ENCODE results near the gene GIMAP6.
"Not testable (repeated sequence)": the region's sequence is repeated elsewhere in the genome, so short reads cannot be mapped to it uniquely, and the experiment has no call there.

Gene GIMAP6

GRCh38 chr7:150665089-150665748 lies 33.0 kb upstream of the GIMAP6 start:
- no peak overlapping the region for H3K56ac ChIP-seq (ENCODE audit: low read length)
- H3K23ac ChIP-seq (ENCODE audit: low read length) = no peak overlapping the region
- H3K27ac ChIP-seq (ENCODE audit: low read depth, low read length) = no peak overlapping the region
- no peak overlapping the region for H2BK120ac ChIP-seq (ENCODE audit: low read depth, low read length)
- H3K4ac ChIP-seq (ENCODE audit: low read depth, low read length) = no peak overlapping the region
- no peaks in the 10 kb centered on the region for H3K4me1 ChIP-seq (ENCODE audit: control insufficient read depth, low read depth, low read length)
- no CpG with 5 or more reads among the region's 9 CpGs for WGBS (ENCODE audit: extremely low coverage, insufficient coverage, low lambda C conversion rate)
- H4K5ac ChIP-seq (ENCODE audit: low read length) = no peak overlapping the region
- H2BK15ac ChIP-seq (replicated peaks; ENCODE audit: low read depth) = no peak overlapping the region
- no peak overlapping the region for H3K9ac ChIP-seq (ENCODE audit: low read length)
- DNase-seq = no peak
- no peaks in the 10 kb centered on the region for H3K79me1 ChIP-seq (ENCODE audit: low read length)
- H3K4me3 ChIP-seq (ENCODE audit: low read length) = no peak overlapping the region
- no peak overlapping the region for H2BK5ac ChIP-seq (ENCODE audit: low read length)
- no peak overlapping the region for H3K4me2 ChIP-seq (ENCODE audit: low read length)
- H2AK5ac ChIP-seq (ENCODE audit: low read length) = no peak overlapping the region
- H3K79me2 ChIP-seq (ENCODE audit: control insufficient read depth, insufficient read depth, low read length) = no peaks in the 10 kb centered on the region
- no peaks in the 10 kb centered on the region for H3K27me3 ChIP-seq (ENCODE audit: insufficient read depth, low read length, poor library complexity)
- H3K18ac ChIP-seq (ENCODE audit: low read length) = no peak overlapping the region
- no peaks in the 10 kb centered on the region for H3K36me3 ChIP-seq (ENCODE audit: control insufficient read depth, insufficient read depth, low read length)
- no peak overlapping the region for H4K8ac ChIP-seq (ENCODE audit: low read depth, low read length)

- Histone ChIP-seq H3K79me1 (ENCODE audit: low read length) (no peaks in the 10 kb centered on the region), H3K18ac (ENCODE audit: low read length) (no peak overlapping the region), H3K27me3 (ENCODE audit: insufficient read depth, low read length, poor library complexity) (no peaks in the 10 kb centered on the region)
These were observed 31.8 kb upstream of the GIMAP6 start for GRCh38 chr7:150663802-150664494.

GRCh38 chr7:150662821-150663220 lies 30.6 kb upstream of the GIMAP6 start:
- DNase-seq; H3K4ac ChIP-seq (ENCODE audit: low read depth, low read length); H3K27me3 ChIP-seq (ENCODE audit: insufficient read depth, low read length, poor library complexity); H3K4me1 ChIP-seq (ENCODE audit: control insufficient read depth, low read depth, low read length); H3K23ac ChIP-seq (ENCODE audit: low read length); H3K79me1 ChIP-seq (ENCODE audit: low read length); H4K5ac ChIP-seq (ENCODE audit: low read length); H2BK15ac ChIP-seq (replicated peaks; ENCODE audit: low read depth); H2BK5ac ChIP-seq (ENCODE audit: low read length); H3K36me3 ChIP-seq (ENCODE audit: control insufficient read depth, insufficient read depth, low read length); H3K56ac ChIP-seq (ENCODE audit: low read length); H3K79me2 ChIP-seq (ENCODE audit: control insufficient read depth, insufficient read depth, low read length); H2AK5ac ChIP-seq (ENCODE audit: low read length); H3K4me2 ChIP-seq (ENCODE audit: low read length); H3K9ac ChIP-seq (ENCODE audit: low read length); H3K18ac ChIP-seq (ENCODE audit: low read length); H2BK120ac ChIP-seq (ENCODE audit: low read depth, low read length); H3K27ac ChIP-seq (ENCODE audit: low read depth, low read length); H3K4me3 ChIP-seq (ENCODE audit: low read length); H4K8ac ChIP-seq (ENCODE audit: low read depth, low read length): not testable (repeated sequence)

More at GRCh38 chr7:150663802-150664494, 31.8 kb upstream of the GIMAP6 start:
- Histone ChIP-seq H3K4me2 (ENCODE audit: low read length) (no peak overlapping the region), H3K27ac (ENCODE audit: low read depth, low read length) (no peak overlapping the region), H3K36me3 (ENCODE audit: control insufficient read depth, insufficient read depth, low read length) (no peaks in the 10 kb centered on the region), H3K79me2 (ENCODE audit: control insufficient read depth, insufficient read depth, low read length) (no peaks in the 10 kb centered on the region), H4K5ac (ENCODE audit: low read length) (no peak overlapping the region), H3K4me1 (ENCODE audit: control insufficient read depth, low read depth, low read length) (no peaks in the 10 kb centered on the region), H2AK5ac (ENCODE audit: low read length) (no peak overlapping the region), H3K9ac (ENCODE audit: low read length) (no peak overlapping the region), H2BK15ac (replicated peaks; ENCODE audit: low read depth) (no peak overlapping the region), H4K8ac (ENCODE audit: low read depth, low read length) (no peak overlapping the region), H2BK120ac (ENCODE audit: low read depth, low read length) (no peak overlapping the region), H3K4ac (ENCODE audit: low read depth, low read length) (no peak overlapping the region), H3K23ac (ENCODE audit: low read length) (no peak overlapping the region), H2BK5ac (ENCODE audit: low read length) (no peak overlapping the region), H3K56ac (ENCODE audit: low read length) (no peak overlapping the region), H3K4me3 (ENCODE audit: low read length) (no peak overlapping the region)
- no CpG with 5 or more reads among the region's 4 CpGs for WGBS (ENCODE audit: extremely low coverage, insufficient coverage, low lambda C conversion rate)
- no peak for DNase-seq

- H2BK5ac ChIP-seq (ENCODE audit: low read length) = no peak overlapping the region
- no peak overlapping the region for H3K4me2 ChIP-seq (ENCODE audit: low read length)
- no peak overlapping the region for H3K9ac ChIP-seq (ENCODE audit: low read length)
- no peaks in the 10 kb centered on the region for H3K27me3 ChIP-seq (ENCODE audit: insufficient read depth, low read length, poor library complexity)
- H4K5ac ChIP-seq (ENCODE audit: low read length) = no peak overlapping the region
- H3K36me3 ChIP-seq (ENCODE audit: control insufficient read depth, insufficient read depth, low read length) = no peaks in the 10 kb centered on the region
- H3K4me3 ChIP-seq (ENCODE audit: low read length) = no peak overlapping the region
- H3K23ac ChIP-seq (ENCODE audit: low read length) = no peak overlapping the region
- WGBS (ENCODE audit: extremely low coverage, insufficient coverage, low lambda C conversion rate) = no CpG with 5 or more reads among the region's 4 CpGs
- no peak overlapping the region for H2AK5ac ChIP-seq (ENCODE audit: low read length)
- no peak overlapping the region for H3K56ac ChIP-seq (ENCODE audit: low read length)
- H3K18ac ChIP-seq (ENCODE audit: low read length) = no peak overlapping the region
- no peak overlapping the region for H4K8ac ChIP-seq (ENCODE audit: low read depth, low read length)
- no peaks in the 10 kb centered on the region for H3K79me2 ChIP-seq (ENCODE audit: control insufficient read depth, insufficient read depth, low read length)
- H3K4ac ChIP-seq (ENCODE audit: low read depth, low read length) = no peak overlapping the region
- no peaks in the 10 kb centered on the region for H3K79me1 ChIP-seq (ENCODE audit: low read length)
- H3K27ac ChIP-seq (ENCODE audit: low read depth, low read length) = no peak overlapping the region
- H3K4me1 ChIP-seq (ENCODE audit: control insufficient read depth, low read depth, low read length) = no peaks in the 10 kb centered on the region
- no peak overlapping the region for H2BK120ac ChIP-seq (ENCODE audit: low read depth, low read length)
- no peak overlapping the region for H2BK15ac ChIP-seq (replicated peaks; ENCODE audit: low read depth)
- no peak for DNase-seq
These were observed 28.9 kb upstream of the GIMAP6 start for GRCh38 chr7:150660939-150661613.

- H3K79me1 ChIP-seq (ENCODE audit: low read length) = no peaks in the 10 kb centered on the region
These were observed 25.3 kb upstream of the GIMAP6 start for GRCh38 chr7:150657526-150657925.

More at GRCh38 chr7:150657526-150657925, 25.3 kb upstream of the GIMAP6 start:
- H3K23ac ChIP-seq (ENCODE audit: low read length) = no peak overlapping the region
- H2BK5ac ChIP-seq (ENCODE audit: low read length) = no peak overlapping the region
- no peaks in the 10 kb centered on the region for H3K27me3 ChIP-seq (ENCODE audit: insufficient read depth, low read length, poor library complexity)
- no peak overlapping the region for H3K18ac ChIP-seq (ENCODE audit: low read length)
- WGBS (ENCODE audit: extremely low coverage, insufficient coverage, low lambda C conversion rate) = no CpG with 5 or more reads among the region's 3 CpGs
- no peak overlapping the region for H3K4me3 ChIP-seq (ENCODE audit: low read length)
- no peak overlapping the region for H3K4ac ChIP-seq (ENCODE audit: low read depth, low read length)
- no peak overlapping the region for H2BK15ac ChIP-seq (replicated peaks; ENCODE audit: low read depth)
- H4K5ac ChIP-seq (ENCODE audit: low read length) = no peak overlapping the region
- no peak overlapping the region for H4K8ac ChIP-seq (ENCODE audit: low read depth, low read length)
- no peak overlapping the region for H3K27ac ChIP-seq (ENCODE audit: low read depth, low read length)
- no peaks in the 10 kb centered on the region for H3K4me1 ChIP-seq (ENCODE audit: control insufficient read depth, low read depth, low read length)
- no peak overlapping the region for H2BK120ac ChIP-seq (ENCODE audit: low read depth, low read length)
- H3K56ac ChIP-seq (ENCODE audit: low read length) = no peak overlapping the region
- DNase-seq = peak; percentile 16
- H2AK5ac ChIP-seq (ENCODE audit: low read length) = no peak overlapping the region
- H3K9ac ChIP-seq (ENCODE audit: low read length) = no peak overlapping the region
- H3K4me2 ChIP-seq (ENCODE audit: low read length) = no peak overlapping the region
- no peaks in the 10 kb centered on the region for H3K79me2 ChIP-seq (ENCODE audit: control insufficient read depth, insufficient read depth, low read length)
- no peaks in the 10 kb centered on the region for H3K36me3 ChIP-seq (ENCODE audit: control insufficient read depth, insufficient read depth, low read length)
